Measurements from ENCODE around the gene FGF18.

FGF18 gene

DNA sequence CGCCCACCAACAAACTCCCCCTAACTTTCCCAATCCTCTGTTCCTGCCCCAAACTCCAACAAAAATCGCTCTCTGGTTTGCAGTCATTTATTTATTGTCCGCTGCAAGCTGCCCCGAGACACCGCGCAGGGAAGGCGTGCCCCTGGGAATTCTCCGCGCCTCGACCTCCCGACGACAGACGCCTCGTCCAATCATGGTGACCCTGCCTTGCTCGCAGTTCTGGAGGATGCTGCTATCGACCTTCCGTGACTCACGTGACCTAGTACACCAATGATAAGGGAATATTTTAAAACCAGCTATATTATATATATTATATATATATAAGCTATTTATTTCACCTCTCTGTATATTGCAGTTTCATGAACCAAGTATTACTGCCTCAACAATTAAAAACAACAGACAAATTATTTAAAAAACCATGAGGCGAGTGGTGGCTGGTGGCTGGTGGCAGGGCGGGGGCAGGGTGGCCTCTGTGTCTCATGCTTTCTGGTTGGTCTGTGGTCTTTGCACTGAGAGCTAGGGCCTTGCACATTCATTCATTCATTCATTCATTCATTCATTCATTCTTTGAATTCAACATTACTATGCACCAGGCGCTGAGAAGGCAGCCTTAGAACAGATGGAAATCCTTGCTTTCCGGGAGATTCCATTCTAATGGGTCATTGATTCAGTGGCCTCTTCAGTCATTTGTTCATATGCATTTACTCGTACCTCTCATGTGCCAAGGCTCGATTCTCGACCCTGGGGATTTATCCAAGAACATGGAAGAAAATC is 37.9 kb downstream of the FGF18 start:
- no peaks in the 10 kb centered on the region for H3K9me3 ChIP-seq (ENCODE audit: control insufficient read depth, insufficient read depth, low read depth, low read length)
- H3K4me3 ChIP-seq (ENCODE audit: low read depth, low read length) = no peak overlapping the region
- POLR2A ChIA-PET = no interaction called here
- H3K4me1 ChIP-seq (ENCODE audit: control insufficient read depth, insufficient read depth, low read length) = no peaks in the 10 kb centered on the region
- TF ChIP-seq ZNF132 (tag by site-specific recombination; IDR thresholded peaks at IDR 0.05; ENCODE audit: borderline replicate concordance) (no peak), KLF7 (tag by site-specific recombination; IDR thresholded peaks at IDR 0.05; ENCODE audit: borderline replicate concordance) (no peak), ZSCAN23 (tag by site-specific recombination; IDR thresholded peaks at IDR 0.05) (no peak), KLF10 (tag by site-specific recombination; IDR thresholded peaks at IDR 0.05) (no peak)
- TF ChIP-seq, protein P1, sequence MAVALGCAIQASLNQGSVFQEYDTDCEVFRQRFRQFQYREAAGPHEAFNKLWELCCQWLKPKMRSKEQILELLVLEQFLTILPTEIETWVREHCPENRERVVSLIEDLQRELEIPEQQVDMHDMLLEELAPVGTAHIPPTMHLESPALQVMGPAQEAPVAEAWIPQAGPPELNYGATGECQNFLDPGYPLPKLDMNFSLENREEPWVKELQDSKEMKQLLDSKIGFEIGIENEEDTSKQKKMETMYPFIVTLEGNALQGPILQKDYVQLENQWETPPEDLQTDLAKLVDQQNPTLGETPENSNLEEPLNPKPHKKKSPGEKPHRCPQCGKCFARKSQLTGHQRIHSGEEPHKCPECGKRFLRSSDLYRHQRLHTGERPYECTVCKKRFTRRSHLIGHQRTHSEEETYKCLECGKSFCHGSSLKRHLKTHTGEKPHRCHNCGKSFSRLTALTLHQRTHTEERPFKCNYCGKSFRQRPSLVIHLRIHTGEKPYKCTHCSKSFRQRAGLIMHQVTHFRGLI (tag by site-specific recombination; IDR thresholded peaks at IDR 0.05) = no peak
- H3K36me3 ChIP-seq (ENCODE audit: control insufficient read depth in 2 of 2, insufficient read depth in 1 of 2, low read length in 2 of 2) = no peaks in the 10 kb centered on the region
- no peak overlapping the region for H3K27ac ChIP-seq (ENCODE audit: extremely low read depth, low read depth, low read length)
- CTCF ChIA-PET = interaction anchor here (0.6 kb wide), 1 partner anchor 8 kb away, joined by 3 read pairs; no protein-coding TSS in a partner anchor

DNA sequence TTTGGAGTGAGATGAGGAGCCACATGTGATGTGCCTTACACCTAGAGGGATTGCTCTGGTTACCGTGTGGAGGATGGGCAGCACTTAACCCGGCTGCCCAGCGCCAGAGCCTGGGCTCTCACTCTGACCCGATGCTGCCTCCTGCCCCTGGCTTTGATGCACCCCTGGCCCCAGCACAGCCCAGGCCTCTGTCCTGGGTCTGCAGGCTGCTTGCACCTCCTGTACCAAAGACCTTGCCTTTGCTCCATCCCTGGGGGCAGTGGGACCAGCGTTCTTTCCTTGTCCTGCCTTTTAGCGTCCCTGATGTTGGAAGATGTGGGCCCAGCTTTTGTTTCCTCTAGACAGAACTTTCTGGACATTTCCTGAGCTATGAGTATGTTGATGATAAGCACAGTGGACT is 40.4 kb downstream of the FGF18 start:
- Histone ChIP-seq H3K4me1 (ENCODE audit: control insufficient read depth, insufficient read depth, low read length) (no peaks in the 10 kb centered on the region), H3K4me3 (ENCODE audit: low read depth, low read length) (no peak overlapping the region), H3K9me3 (ENCODE audit: control insufficient read depth, insufficient read depth, low read depth, low read length) (no peaks in the 10 kb centered on the region), H3K36me3 (ENCODE audit: control insufficient read depth in 2 of 2, insufficient read depth in 1 of 2, low read length in 2 of 2) (no peaks in the 10 kb centered on the region), H3K27ac (ENCODE audit: extremely low read depth, low read depth, low read length) (no peak overlapping the region)
- TF ChIP-seq ZNF248 (tag by site-specific recombination; IDR thresholded peaks at IDR 0.05) (no peak), ZNF677 (tag by site-specific recombination; IDR thresholded peaks at IDR 0.05) (no peak), RBAK (tag by site-specific recombination; IDR thresholded peaks at IDR 0.05) (no peak)
- CTCF ChIA-PET = no interaction called here
- POLR2A ChIA-PET = no interaction called here

DNA sequence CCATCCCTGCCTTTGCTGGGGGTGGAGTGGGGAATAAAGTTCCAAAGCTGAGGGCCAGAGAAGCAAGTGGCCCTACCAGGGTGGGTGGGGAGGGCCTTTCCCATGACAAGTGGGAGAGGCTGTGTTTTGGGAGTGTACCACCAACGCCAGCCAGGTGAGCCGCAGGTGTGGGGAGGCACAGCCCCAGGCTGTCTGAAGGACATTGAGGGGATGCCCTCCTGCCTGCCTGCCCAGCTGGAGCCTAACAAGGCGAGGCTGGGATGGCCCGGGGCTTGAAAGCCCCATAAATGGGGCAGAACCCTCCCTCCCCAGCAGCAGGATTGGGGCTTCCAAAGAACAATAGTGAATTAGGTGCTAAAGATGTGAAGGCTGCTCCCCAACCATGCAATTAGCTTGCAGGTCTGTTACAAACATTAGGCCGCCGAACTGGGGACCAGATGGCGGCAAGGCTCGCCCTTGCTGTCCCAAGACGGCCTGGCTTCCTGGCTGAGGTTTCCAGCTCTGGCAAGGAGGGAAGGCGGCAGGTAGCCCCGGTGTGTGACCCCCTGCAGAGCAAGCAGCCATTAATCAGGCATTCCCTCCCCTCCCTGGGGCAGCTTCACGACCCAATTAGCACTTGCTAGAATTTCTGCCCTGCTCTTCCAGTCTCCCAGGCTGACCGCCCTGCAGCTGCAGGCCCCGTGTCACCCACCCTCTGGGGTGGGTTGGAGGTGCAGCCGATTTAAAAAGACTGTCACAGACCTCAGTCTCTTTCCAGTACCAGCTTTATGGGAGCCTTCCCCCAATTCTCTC is 42.9 kb downstream of the FGF18 start:
- no peaks in the 10 kb centered on the region for H3K36me3 ChIP-seq (ENCODE audit: control insufficient read depth in 2 of 2, insufficient read depth in 1 of 2, low read length in 2 of 2)
- H3K9me3 ChIP-seq (ENCODE audit: control insufficient read depth, insufficient read depth, low read depth, low read length) = no peaks in the 10 kb centered on the region
- H3K4me1 ChIP-seq (ENCODE audit: control insufficient read depth, insufficient read depth, low read length) = no peaks in the 10 kb centered on the region
- no peak overlapping the region for H3K4me3 ChIP-seq (ENCODE audit: low read depth, low read length)
- ChIA-PET POLR2A (no interaction called here), CTCF (interaction anchor here (0.6 to 1.4 kb wide), 4 partner anchors 10 to 595 kb away, joined by 3 to 7 read pairs (median 3); no protein-coding TSS in a partner anchor)
- H3K27ac ChIP-seq (ENCODE audit: extremely low read depth, low read depth, low read length) = no peak overlapping the region
- TF ChIP-seq, protein P2, sequence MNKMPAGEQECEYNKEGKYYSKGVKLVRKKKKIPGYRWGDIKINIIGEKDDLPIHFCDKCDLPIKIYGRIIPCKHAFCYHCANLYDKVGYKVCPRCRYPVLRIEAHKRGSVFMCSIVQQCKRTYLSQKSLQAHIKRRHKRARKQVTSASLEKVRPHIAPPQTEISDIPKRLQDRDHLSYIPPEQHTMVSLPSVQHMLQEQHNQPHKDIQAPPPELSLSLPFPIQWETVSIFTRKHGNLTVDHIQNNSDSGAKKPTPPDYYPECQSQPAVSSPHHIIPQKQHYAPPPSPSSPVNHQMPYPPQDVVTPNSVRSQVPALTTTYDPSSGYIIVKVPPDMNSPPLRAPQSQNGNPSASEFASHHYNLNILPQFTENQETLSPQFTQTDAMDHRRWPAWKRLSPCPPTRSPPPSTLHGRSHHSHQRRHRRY (tag by site-specific recombination; IDR thresholded peaks at IDR 0.05) = no peak
- 0 out of 2 replicates have a peak, but pooled peaks have one; percentile 7 for TF ChIP-seq WT1 (tag by site-specific recombination; IDR thresholded peaks at IDR 0.05)
- TF ChIP-seq, protein P3, sequence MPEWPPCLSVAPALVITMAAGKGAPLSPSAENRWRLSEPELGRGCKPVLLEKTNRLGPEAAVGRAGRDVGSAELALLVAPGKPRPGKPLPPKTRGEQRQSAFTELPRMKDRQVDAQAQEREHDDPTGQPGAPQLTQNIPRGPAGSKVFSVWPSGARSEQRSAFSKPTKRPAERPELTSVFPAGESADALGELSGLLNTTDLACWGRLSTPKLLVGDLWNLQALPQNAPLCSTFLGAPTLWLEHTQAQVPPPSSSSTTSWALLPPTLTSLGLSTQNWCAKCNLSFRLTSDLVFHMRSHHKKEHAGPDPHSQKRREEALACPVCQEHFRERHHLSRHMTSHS (tag by site-specific recombination; IDR thresholded peaks at IDR 0.05) = no peak
- no peak for TF ChIP-seq FEZF1 (tag by site-specific recombination; IDR thresholded peaks at IDR 0.05)
- TF ChIP-seq, protein P4, sequence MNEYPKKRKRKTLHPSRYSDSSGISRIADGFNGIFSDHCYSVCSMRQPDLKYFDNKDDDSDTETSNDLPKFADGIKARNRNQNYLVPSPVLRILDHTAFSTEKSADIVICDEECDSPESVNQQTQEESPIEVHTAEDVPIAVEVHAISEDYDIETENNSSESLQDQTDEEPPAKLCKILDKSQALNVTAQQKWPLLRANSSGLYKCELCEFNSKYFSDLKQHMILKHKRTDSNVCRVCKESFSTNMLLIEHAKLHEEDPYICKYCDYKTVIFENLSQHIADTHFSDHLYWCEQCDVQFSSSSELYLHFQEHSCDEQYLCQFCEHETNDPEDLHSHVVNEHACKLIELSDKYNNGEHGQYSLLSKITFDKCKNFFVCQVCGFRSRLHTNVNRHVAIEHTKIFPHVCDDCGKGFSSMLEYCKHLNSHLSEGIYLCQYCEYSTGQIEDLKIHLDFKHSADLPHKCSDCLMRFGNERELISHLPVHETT (tag by site-specific recombination; IDR thresholded peaks at IDR 0.05) = no peak
- TF ChIP-seq ZNF274 (IDR thresholded peaks at IDR 0.05; ENCODE audit: low read length) = no peak
- no peak for TF ChIP-seq ZNF274 (tag by site-specific recombination; IDR thresholded peaks at IDR 0.05; ENCODE audit: borderline replicate concordance)
- no peak for TF ChIP-seq ZNF555 (tag by site-specific recombination; conservative IDR thresholded peaks at IDR 0.05)
- TF ChIP-seq, protein P5, sequence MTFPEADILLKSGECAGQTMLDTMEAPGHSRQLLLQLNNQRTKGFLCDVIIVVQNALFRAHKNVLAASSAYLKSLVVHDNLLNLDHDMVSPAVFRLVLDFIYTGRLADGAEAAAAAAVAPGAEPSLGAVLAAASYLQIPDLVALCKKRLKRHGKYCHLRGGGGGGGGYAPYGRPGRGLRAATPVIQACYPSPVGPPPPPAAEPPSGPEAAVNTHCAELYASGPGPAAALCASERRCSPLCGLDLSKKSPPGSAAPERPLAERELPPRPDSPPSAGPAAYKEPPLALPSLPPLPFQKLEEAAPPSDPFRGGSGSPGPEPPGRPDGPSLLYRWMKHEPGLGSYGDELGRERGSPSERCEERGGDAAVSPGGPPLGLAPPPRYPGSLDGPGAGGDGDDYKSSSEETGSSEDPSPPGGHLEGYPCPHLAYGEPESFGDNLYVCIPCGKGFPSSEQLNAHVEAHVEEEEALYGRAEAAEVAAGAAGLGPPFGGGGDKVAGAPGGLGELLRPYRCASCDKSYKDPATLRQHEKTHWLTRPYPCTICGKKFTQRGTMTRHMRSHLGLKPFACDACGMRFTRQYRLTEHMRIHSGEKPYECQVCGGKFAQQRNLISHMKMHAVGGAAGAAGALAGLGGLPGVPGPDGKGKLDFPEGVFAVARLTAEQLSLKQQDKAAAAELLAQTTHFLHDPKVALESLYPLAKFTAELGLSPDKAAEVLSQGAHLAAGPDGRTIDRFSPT (tag by site-specific recombination; IDR thresholded peaks at IDR 0.05) = no peak
- TF ChIP-seq SP7 (tag by site-specific recombination; IDR thresholded peaks at IDR 0.05) = peak; percentile 54; the same call in 1 of the 2 replicates
- 0 out of 2 replicates have a peak, but pooled peaks have one; percentile 21 for TF ChIP-seq ZIC2 (tag by site-specific recombination; IDR thresholded peaks at IDR 0.05)
- no peak for TF ChIP-seq KLF1 (tag by site-specific recombination; IDR thresholded peaks at IDR 0.05)
- TF ChIP-seq, protein P6, sequence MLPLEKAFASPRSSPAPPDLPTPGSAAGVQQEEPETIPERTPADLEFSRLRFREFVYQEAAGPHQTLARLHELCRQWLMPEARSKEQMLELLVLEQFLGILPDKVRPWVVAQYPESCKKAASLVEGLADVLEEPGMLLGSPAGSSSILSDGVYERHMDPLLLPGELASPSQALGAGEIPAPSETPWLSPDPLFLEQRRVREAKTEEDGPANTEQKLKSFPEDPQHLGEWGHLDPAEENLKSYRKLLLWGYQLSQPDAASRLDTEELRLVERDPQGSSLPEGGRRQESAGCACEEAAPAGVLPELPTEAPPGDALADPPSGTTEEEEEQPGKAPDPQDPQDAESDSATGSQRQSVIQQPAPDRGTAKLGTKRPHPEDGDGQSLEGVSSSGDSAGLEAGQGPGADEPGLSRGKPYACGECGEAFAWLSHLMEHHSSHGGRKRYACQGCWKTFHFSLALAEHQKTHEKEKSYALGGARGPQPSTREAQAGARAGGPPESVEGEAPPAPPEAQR (tag by site-specific recombination; IDR thresholded peaks at IDR 0.05) = no peak
